ENCODE data around the gene DDOST.

DNA sequence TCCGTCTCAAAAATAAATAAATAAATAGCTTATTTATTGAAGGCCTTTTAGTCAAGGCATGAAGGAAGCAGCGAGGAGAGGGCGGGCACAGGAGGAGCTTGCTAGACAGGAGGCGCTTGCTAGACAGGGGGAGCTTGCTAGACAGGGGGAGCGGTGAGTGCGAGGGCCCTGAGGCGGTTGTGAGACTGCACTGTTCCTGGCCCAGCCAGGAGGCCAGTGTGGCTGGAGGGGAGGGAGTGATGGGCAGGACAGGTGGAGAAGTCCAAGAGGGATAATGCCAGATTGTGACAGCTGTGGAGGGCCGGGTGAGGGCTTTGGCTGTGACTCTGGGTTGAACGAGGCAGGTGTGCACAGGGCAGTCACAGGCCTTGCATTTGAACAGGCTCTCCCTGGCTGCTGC lies 38.4 kb upstream of the DDOST start:
- TF ChIP-seq, protein P1, sequence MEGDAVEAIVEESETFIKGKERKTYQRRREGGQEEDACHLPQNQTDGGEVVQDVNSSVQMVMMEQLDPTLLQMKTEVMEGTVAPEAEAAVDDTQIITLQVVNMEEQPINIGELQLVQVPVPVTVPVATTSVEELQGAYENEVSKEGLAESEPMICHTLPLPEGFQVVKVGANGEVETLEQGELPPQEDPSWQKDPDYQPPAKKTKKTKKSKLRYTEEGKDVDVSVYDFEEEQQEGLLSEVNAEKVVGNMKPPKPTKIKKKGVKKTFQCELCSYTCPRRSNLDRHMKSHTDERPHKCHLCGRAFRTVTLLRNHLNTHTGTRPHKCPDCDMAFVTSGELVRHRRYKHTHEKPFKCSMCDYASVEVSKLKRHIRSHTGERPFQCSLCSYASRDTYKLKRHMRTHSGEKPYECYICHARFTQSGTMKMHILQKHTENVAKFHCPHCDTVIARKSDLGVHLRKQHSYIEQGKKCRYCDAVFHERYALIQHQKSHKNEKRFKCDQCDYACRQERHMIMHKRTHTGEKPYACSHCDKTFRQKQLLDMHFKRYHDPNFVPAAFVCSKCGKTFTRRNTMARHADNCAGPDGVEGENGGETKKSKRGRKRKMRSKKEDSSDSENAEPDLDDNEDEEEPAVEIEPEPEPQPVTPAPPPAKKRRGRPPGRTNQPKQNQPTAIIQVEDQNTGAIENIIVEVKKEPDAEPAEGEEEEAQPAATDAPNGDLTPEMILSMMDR (IDR thresholded peaks at IDR 0.05; ENCODE audit: low read depth, low read length, poor library complexity, severe bottlenecking) = no peak
- TF ChIP-seq EZH2phosphoT487 (IDR thresholded peaks at IDR 0.05; ENCODE audit: borderline replicate concordance, low read length) = no peak

All from DOHH2 (cell line).